GM19455 (cell line): ENCODE data around the gene TNFRSF6B.

Experiments
- ATAC-seq: cut with Tn5 transposase; IDR thresholded peaks from one replicate; pipeline ENCODE4 v1.9.1; 2021; ENCODE audit not compliant: unreplicated experiment

Gene TNFRSF6B

GRCh38 chr20:63746751-63747315, 50.4 kb downstream of the TNFRSF6B start:
- no peak for ATAC-seq

- ATAC-seq, result no peak
Observed at GRCh38 chr20:63747622-63748069, 51.2 kb downstream of the TNFRSF6B start.
